Eye (tissue), 1 donor: Measurements from ENCODE around the gene CAPN1.
"Not testable (repeated sequence)": the region's sequence is repeated elsewhere in the genome, so short reads cannot be mapped to it uniquely, and the experiment has no call there.

Source experiments
- DNase-seq: peaks from one replicate; pipeline ENCODE4 v3.0.0-alpha.2; 2015

CAPN1 gene

GRCh38 chr11:65181569-65182257 lies at the start of gene CAPN1:
Gene CAPN1, plus strand, starts transcription at chr11:65181928. Its CDS starts 774 bp downstream, at chr11:65182702.
- DNase-seq = peak; percentile 86

- DNase-seq = no peak
These were observed 49.3 kb upstream of the CAPN1 start for GRCh38 chr11:65132238-65132987.

- DNase-seq = no peak
These were observed 48.6 kb upstream of the CAPN1 start for GRCh38 chr11:65132988-65133700.

GRCh38 chr11:65133724-65134123 lies 48.0 kb upstream of the CAPN1 start:
- no peak for DNase-seq

GRCh38 chr11:65134240-65134951 lies 47.3 kb upstream of the CAPN1 start, which contains the start of gene SYVN1:
Gene SYVN1, minus strand, starts transcription at chr11:65134519. Its CDS starts 918 bp downstream, at chr11:65133601.
- DNase-seq = peak; percentile 98

- DNase-seq = no peak
These were observed 46.6 kb upstream of the CAPN1 start for GRCh38 chr11:65134952-65135632.

- DNase-seq = no peak
These were observed 46.0 kb upstream of the CAPN1 start for GRCh38 chr11:65135633-65136145.

- DNase-seq = no peak
These were observed 45.1 kb upstream of the CAPN1 start for GRCh38 chr11:65136515-65137096.

GRCh38 chr11:65141896-65142494 lies 39.7 kb upstream of the CAPN1 start:
- DNase-seq = no peak

GRCh38 chr11:65147352-65148075 lies 34.2 kb upstream of the CAPN1 start:
- no peak for DNase-seq

GRCh38 chr11:65148657-65149056 lies 33.1 kb upstream of the CAPN1 start:
- no peak for DNase-seq

GRCh38 chr11:65150131-65150508 lies 31.6 kb upstream of the CAPN1 start:
- DNase-seq = not testable (repeated sequence)

- peak; percentile 32 for DNase-seq
These were observed 31.0 kb upstream of the CAPN1 start for GRCh38 chr11:65150509-65151299.

GRCh38 chr11:65151331-65151899 lies 30.3 kb upstream of the CAPN1 start:
- DNase-seq = no peak

- DNase-seq = no peak
These were observed 29.6 kb upstream of the CAPN1 start for GRCh38 chr11:65152122-65152521.

GRCh38 chr11:65156256-65156655 lies 25.5 kb upstream of the CAPN1 start:
- DNase-seq = no peak

GRCh38 chr11:65156926-65157325 lies 24.8 kb upstream of the CAPN1 start:
- no peak for DNase-seq

GRCh38 chr11:65157336-65157735 lies 24.4 kb upstream of the CAPN1 start:
- no peak for DNase-seq

- no peak for DNase-seq
These were observed 22.7 kb upstream of the CAPN1 start for GRCh38 chr11:65159012-65159411.
